PC-9 (cell line): Measurements from ENCODE around the gene HPN. TPM values are rescaled to one million over a fixed set of nuclear protein-coding genes. Genes with fewer than 3 reads are reported as not detected.

Experiments used
- BruUV-seq: library from RNA; stranded (reverse); fragments of 400-500 nt; replicated peaks from 2 replicates; lab custom pipeline; 2021; lab: Mats Ljungman, UMichigan
- CTCF ChIA-PET: fragments of 300-600 bp; sonication (Branson Sonifier 250); formaldehyde crosslinking; loops from one replicate; lab custom pipeline; 2022; ENCODE audit warnings: antibody characterized with exemption; lab: Charles Lee
- POLR2A ChIA-PET: fragments of 300-600 bp; sonication (Branson Sonifier 250); formaldehyde crosslinking; loops from one replicate; lab custom pipeline; 2022; ENCODE audit warnings: antibody characterized with exemption; ENCODE audit not compliant: unreplicated experiment; lab: Charles Lee
- DNase-seq, 2 experiments: peaks; one replicate each; pipeline versions ENCODE4 v3.0.0 to v3.0.0-alpha.2; 2015 to 2022; ENCODE audit warnings: mixed read lengths in 1 of 2
- H2AFZ ChIP-seq: fragments of 200-600 bp; sonication (generic); 2 replicates; pipeline ENCODE4 v1.8.1; 2017; ENCODE audit warnings: antibody characterized with exemption
- H3F3A ChIP-seq: fragments of 200-600 bp; sonication (generic); 2 replicates; pipeline ENCODE4 v1.8.1; 2017; ENCODE audit warnings: antibody characterized with exemption, mild to moderate bottlenecking, low read depth; ENCODE audit not compliant: insufficient read depth
- H3K27ac ChIP-seq: fragments of 200-600 bp; sonication (generic); 2 replicates; pipeline ENCODE4 v1.6.1; 2016; ENCODE audit warnings: mixed run types
- H3K27me3 ChIP-seq: fragments of 200-600 bp; sonication (generic); 2 replicates; pipeline ENCODE4 v1.6.1; 2016; ENCODE audit warnings: low read depth, mixed run types; ENCODE audit not compliant: insufficient read depth
- H3K36me3 ChIP-seq: fragments of 200-600 bp; sonication (generic); 2 replicates; pipeline ENCODE4 v1.6.1; 2016; ENCODE audit warnings: low read depth, mixed run types
- H3K4me1 ChIP-seq: fragments of 200-600 bp; sonication (generic); replicated peaks from 2 replicates; pipeline ENCODE4 v1.6.1; 2016; ENCODE audit warnings: mixed run types; ENCODE audit not compliant: insufficient read depth
- H3K4me2 ChIP-seq: fragments of 200-600 bp; sonication (generic); 2 replicates; pipeline ENCODE4 v1.6.1; 2017; ENCODE audit warnings: mixed run types
- H3K4me3 ChIP-seq: fragments of 200-600 bp; sonication (generic); 2 replicates; pipeline ENCODE4 v1.6.1; 2016; ENCODE audit warnings: mixed run types
- H3K79me2 ChIP-seq: fragments of 200-600 bp; sonication (generic); 2 replicates; pipeline ENCODE4 v1.6.1; 2017; ENCODE audit warnings: low read depth, mixed run types
- H3K9me2 ChIP-seq: fragments of 200-600 bp; sonication (generic); 2 replicates; pipeline ENCODE4 v1.8.1; 2017; ENCODE audit warnings: mild to moderate bottlenecking; ENCODE audit not compliant: insufficient read depth
- H3K9me3 ChIP-seq: fragments of 200-600 bp; sonication (generic); 2 replicates; pipeline ENCODE4 v1.8.1; 2016; ENCODE audit warnings: low read depth; ENCODE audit not compliant: insufficient read depth
- H4K20me1 ChIP-seq: fragments of 200-600 bp; sonication (generic); 2 replicates; pipeline ENCODE4 v1.8.1; 2017; ENCODE audit not compliant: insufficient read depth
- CTCF ChIP-seq: fragments of 200-600 bp; sonication (generic); conservative IDR thresholded peaks from 2 replicates; pipeline ENCODE4 v1.6.1; 2017; ENCODE audit warnings: mixed run types, antibody characterized with exemption, mild to moderate bottlenecking, moderate library complexity
- EZH2 ChIP-seq: fragments of 200-600 bp; sonication (generic); IDR thresholded peaks from 2 replicates; pipeline ENCODE4 v1.8.0; 2017; ENCODE audit warnings: antibody characterized with exemption, low read depth
- intact Hi-C: fragments of 100-400 bp; cut with micrococcal nuclease; formaldehyde crosslinking; loops from one replicate; pipeline ENCODE4 v1.10.0; 2022; ENCODE audit not compliant: unreplicated experiment
- total RNA-seq: library from RNA; stranded (reverse); gene quantifications from 2 replicates; pipeline ENCODE4 v1.2.3, GENCODE V29; 2021

Gene HPN
- total RNA-seq, 1 experiment from 2014 or later, result 12.3 TPM

- H2AFZ ChIP-seq, result no peak overlapping the region
- intact Hi-C loops, result loop anchor here (1.0 to 2.0 kb wide), 2 partner anchors 20 to 52 kb away; no protein-coding TSS in a partner anchor
- peaks cover 3% of the 10 kb centered on the region; the same call in 1 of the 2 replicates for H3F3A ChIP-seq
- ChIA-PET CTCF (no interaction called here), POLR2A (interaction anchor here (0.5 kb wide), 1 partner anchor 40 kb away, joined by 4 read pairs; no protein-coding TSS in a partner anchor)
- H3K4me2 ChIP-seq, result no peak overlapping the region
- H3K9me3 ChIP-seq, result no peaks in the 10 kb centered on the region
- H4K20me1 ChIP-seq, result no peaks in the 10 kb centered on the region
- H3K4me3 ChIP-seq, result no peak overlapping the region
- H3K27ac ChIP-seq, result no peak overlapping the region
- H3K4me1 ChIP-seq, result 0 out of 2 replicates have a peak, but pooled peaks cover 4% of the 10 kb centered on the region
- H3K36me3 ChIP-seq, result no peaks in the 10 kb centered on the region
- no peaks in the 10 kb centered on the region for H3K79me2 ChIP-seq
- no peaks in the 10 kb centered on the region for H3K9me2 ChIP-seq
- peak; percentile 64 to 72 for DNase-seq
- TF ChIP-seq CTCF (no peak), EZH2 (no peak)
- BruUV-seq, result no TSS peak
- no peaks in the 10 kb centered on the region for H3K27me3 ChIP-seq
Measured at GRCh38 chr19:35088131-35088913, 46.8 kb downstream of the HPN start.

GRCh38 chr19:35089554-35089953, 48.0 kb downstream of the HPN start:
- intact Hi-C loops, result loop anchor here (2.0 kb wide), 1 partner anchor 51 kb away; no protein-coding TSS in a partner anchor
- H3K36me3 ChIP-seq, result no peaks in the 10 kb centered on the region
- POLR2A ChIA-PET, result no interaction called here
- no peaks in the 10 kb centered on the region for H3K9me3 ChIP-seq
- no peak overlapping the region for H3K4me2 ChIP-seq
- H3F3A ChIP-seq, result peaks cover 3% of the 10 kb centered on the region; the same call in 1 of the 2 replicates
- H3K9me2 ChIP-seq, result no peaks in the 10 kb centered on the region
- CTCF ChIA-PET, result interaction anchor here (0.6 to 0.8 kb wide), 4 partner anchors 15 to 117 kb away, joined by 3 to 9 read pairs (median 4); no protein-coding TSS in a partner anchor
- no peak overlapping the region for H3K27ac ChIP-seq
- no peaks in the 10 kb centered on the region for H4K20me1 ChIP-seq
- no peaks in the 10 kb centered on the region for H3K27me3 ChIP-seq
- BruUV-seq, result no TSS peak
- no peak overlapping the region for H3K4me3 ChIP-seq
- H2AFZ ChIP-seq, result no peak overlapping the region
- 0 out of 2 replicates have a peak, but pooled peaks cover 4% of the 10 kb centered on the region for H3K4me1 ChIP-seq
- no peaks in the 10 kb centered on the region for H3K79me2 ChIP-seq
- TF ChIP-seq CTCF, result no peak
- no peak for TF ChIP-seq EZH2
- DNase-seq, result no peak

GRCh38 chr19:35090160-35090505, 48.6 kb downstream of the HPN start:
- Histone ChIP-seq H3K9me3 (no peaks in the 10 kb centered on the region), H2AFZ (no peak overlapping the region), H3K27me3 (no peaks in the 10 kb centered on the region), H3K4me2 (peak overlapping the region; percentile 68), H3F3A (peaks cover 3% of the 10 kb centered on the region; the same call in 1 of the 2 replicates), H3K79me2 (no peaks in the 10 kb centered on the region), H4K20me1 (no peaks in the 10 kb centered on the region), H3K4me1 (0 out of 2 replicates have a peak, but pooled peaks cover 4% of the 10 kb centered on the region), H3K27ac (no peak overlapping the region), H3K4me3 (no peak overlapping the region), H3K9me2 (no peaks in the 10 kb centered on the region), H3K36me3 (no peaks in the 10 kb centered on the region)
- DNase-seq, result no peak
- TF ChIP-seq CTCF, result no peak
- intact Hi-C loops, result loop anchor here (1.0 kb wide), 1 partner anchor 117 kb away; no protein-coding TSS in a partner anchor
- POLR2A ChIA-PET, result no interaction called here
- CTCF ChIA-PET, result interaction anchor here (0.6 to 0.8 kb wide), 4 partner anchors 15 to 118 kb away, joined by 3 to 9 read pairs (median 4); no protein-coding TSS in a partner anchor
- no TSS peak for BruUV-seq
